AG04450 (cell line): Measurements from ENCODE around the gene UBE2Z. TPM values are rescaled to one million over a fixed set of nuclear protein-coding genes. Genes with fewer than 3 reads are reported as not detected.

Experiments used
- CTCF ChIA-PET: fragments of 300-600, 350-600 bp; formaldehyde crosslinking; extraction: SDS; loops from one replicate; lab custom pipeline; 2022; ENCODE audit warnings: antibody characterized with exemption, inconsistent platforms; lab: Charles Lee
- POLR2A ChIA-PET: fragments of 350-600 bp; formaldehyde crosslinking; extraction: SDS; loops from one replicate; lab custom pipeline; 2021; ENCODE audit warnings: antibody characterized with exemption, inconsistent platforms; lab: Yijun Ruan, JAX
- DNase-seq: peaks from one replicate; pipeline ENCODE4 v3.0.0-alpha.2; 2011; ENCODE audit warnings: low read depth, low spot score
- H3K27ac ChIP-seq: one replicate; pipeline ENCODE4 v1.5.1; 2012; ENCODE audit warnings: low read depth, low read length, control low read depth
- H3K27me3 ChIP-seq: one replicate; pipeline ENCODE4 v1.6.0; 2012; ENCODE audit warnings: low read length; ENCODE audit not compliant: control insufficient read depth, insufficient read depth
- H3K4me3 ChIP-seq: 2 replicates; pipeline ENCODE4 v1.5.1; 2011; ENCODE audit warnings: mild to moderate bottlenecking, low read depth, low read length, control low read depth
- H3K9me3 ChIP-seq: 2 replicates; pipeline ENCODE4 v1.5.1; 2012; ENCODE audit warnings: low read length; ENCODE audit not compliant: control insufficient read depth, insufficient read depth
- polyA plus RNA-seq: library from polyadenylated mRNA; depleted of rRNA; stranded (reverse); fragments of >200 nt; gene quantifications from 2 replicates; pipeline ENCODE4 v1.2.3, GENCODE V29; 2011
- TF ChIP-seq, protein P1 (sequence below): IDR thresholded peaks from 2 replicates; pipeline ENCODE4 v1.5.1; 2011; ENCODE audit warnings: low read depth, low read length, control low read depth, inconsistent platforms

Gene UBE2Z
- polyA plus RNA-seq, 1 experiment = 178 TPM

DNA sequence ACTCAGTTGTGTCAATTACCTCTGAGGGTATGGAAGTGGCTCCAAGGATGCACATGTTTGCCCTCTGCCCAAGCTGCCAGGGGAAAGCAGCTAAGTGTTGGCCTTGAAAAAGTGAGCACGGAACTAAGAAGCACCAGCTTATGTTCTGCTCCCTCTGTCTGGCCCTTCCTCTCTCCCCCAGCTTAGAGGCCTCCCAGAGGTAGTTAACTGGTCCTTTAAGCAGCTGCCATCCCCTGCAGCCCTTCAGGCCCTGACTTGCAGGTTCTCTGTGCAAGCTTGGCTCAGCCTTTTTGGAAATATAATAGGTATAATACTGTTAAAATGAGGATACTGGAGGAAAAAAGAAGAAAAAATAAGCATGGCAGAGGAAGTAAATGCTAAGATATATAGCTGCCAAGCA is 7.0 kb upstream of the UBE2Z start:
- TF ChIP-seq, protein P1, sequence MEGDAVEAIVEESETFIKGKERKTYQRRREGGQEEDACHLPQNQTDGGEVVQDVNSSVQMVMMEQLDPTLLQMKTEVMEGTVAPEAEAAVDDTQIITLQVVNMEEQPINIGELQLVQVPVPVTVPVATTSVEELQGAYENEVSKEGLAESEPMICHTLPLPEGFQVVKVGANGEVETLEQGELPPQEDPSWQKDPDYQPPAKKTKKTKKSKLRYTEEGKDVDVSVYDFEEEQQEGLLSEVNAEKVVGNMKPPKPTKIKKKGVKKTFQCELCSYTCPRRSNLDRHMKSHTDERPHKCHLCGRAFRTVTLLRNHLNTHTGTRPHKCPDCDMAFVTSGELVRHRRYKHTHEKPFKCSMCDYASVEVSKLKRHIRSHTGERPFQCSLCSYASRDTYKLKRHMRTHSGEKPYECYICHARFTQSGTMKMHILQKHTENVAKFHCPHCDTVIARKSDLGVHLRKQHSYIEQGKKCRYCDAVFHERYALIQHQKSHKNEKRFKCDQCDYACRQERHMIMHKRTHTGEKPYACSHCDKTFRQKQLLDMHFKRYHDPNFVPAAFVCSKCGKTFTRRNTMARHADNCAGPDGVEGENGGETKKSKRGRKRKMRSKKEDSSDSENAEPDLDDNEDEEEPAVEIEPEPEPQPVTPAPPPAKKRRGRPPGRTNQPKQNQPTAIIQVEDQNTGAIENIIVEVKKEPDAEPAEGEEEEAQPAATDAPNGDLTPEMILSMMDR = no peak
- Histone ChIP-seq H3K9me3 (no peaks in the 10 kb centered on the region), H3K4me3 (no peak overlapping the region), H3K27ac (no peak overlapping the region), H3K27me3 (no peaks in the 10 kb centered on the region)
- no peak for DNase-seq
- ChIA-PET CTCF (no interaction called here), POLR2A (interaction anchor here (0.6 kb wide), 1 partner anchor 22 kb away, joined by 4 read pairs; no protein-coding TSS in a partner anchor)

DNA sequence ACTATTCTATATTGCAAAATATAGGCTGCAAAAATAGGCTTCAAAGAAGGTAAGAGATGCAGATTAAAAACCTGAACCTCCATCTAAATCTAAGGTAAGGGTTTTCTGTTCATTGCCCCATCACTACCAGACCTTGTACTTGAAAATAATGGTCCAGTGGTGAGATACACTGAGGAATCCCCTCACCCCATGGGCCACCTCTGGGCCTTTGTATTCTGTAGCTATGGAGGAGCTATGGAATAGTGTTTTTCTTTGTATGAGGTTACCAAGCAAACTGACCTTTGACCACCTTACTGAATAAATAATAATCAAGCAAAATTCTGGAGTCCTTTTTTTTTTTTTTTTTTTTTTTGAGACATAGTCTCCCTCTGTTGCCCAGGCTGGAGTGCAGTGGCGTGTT is 4.8 kb upstream of the UBE2Z start:
- CTCF ChIA-PET = interaction anchor here (0.5 to 2.5 kb wide), 4 partner anchors 129 to 267 kb away, joined by 3 to 13 read pairs (median 5); no protein-coding TSS in a partner anchor
- TF ChIP-seq, protein P1 = no peak
- H3K4me3 ChIP-seq = no peak overlapping the region
- POLR2A ChIA-PET = interaction anchor here (1.1 kb wide), 1 partner anchor 11 kb away, joined by 3 read pairs; the partner anchor contains the start of gene ATP5MC1
- no peak for DNase-seq
- H3K9me3 ChIP-seq = no peaks in the 10 kb centered on the region
- H3K27me3 ChIP-seq = no peaks in the 10 kb centered on the region
- no peak overlapping the region for H3K27ac ChIP-seq

DNA sequence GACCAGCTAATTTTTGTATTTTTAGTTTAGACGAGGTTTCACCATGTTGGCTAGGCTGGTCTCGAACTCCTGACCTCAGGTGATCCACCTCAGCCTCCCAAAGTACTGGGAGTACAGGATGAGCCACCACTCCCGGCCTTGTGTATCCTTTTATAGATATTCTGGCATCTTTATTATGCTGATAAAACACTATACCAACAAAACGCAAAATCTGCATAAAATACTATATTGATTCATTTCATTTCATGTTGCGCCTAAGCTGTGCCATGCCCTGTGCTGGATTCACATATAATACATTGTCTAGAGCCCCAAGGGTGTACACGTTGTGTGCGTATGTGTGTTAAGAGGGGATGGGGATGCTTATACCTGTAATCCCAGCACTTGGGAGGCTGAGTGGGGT is 3.8 kb upstream of the UBE2Z start:
- CTCF ChIA-PET = interaction anchor here (1.2 to 2.5 kb wide), 2 partner anchors 26 to 128 kb away, joined by 3 to 13 read pairs; no protein-coding TSS in a partner anchor
- Histone ChIP-seq H3K9me3 (no peaks in the 10 kb centered on the region), H3K27me3 (no peaks in the 10 kb centered on the region)

DNA sequence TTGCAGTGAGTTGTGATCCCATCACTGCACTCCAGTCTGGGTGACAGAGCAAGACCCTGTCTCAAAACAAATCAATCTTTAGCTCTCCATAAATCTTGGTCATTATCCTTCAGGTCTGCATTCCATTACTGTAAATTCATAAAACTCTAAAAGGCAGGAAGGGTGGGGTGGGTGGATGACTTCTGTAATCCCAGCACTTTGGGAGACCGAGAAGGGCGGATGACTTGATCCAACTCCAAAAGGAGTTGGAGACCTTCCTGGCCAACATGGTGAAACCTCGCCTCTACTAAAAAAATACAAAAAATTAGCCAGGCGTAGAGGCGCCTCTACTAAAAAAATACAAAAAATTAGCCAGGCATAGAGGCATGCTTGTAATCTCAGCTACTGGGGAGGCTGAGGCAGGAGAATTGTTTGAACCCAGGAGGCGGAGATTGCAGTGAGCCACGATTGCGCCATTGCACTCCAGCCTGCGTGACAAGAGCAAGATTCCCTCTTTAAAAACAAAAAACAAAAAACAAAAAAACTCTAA is 2.2 kb upstream of the UBE2Z start:
- no peak overlapping the region for H3K27ac ChIP-seq
- CTCF ChIA-PET = interaction anchor here (1.9 kb wide), 1 partner anchor 22 kb away, joined by 7 read pairs; no protein-coding TSS in a partner anchor
- no peaks in the 10 kb centered on the region for H3K27me3 ChIP-seq
- DNase-seq = no peak
- POLR2A ChIA-PET = interaction anchor here (0.6 kb wide), 1 partner anchor 13 kb away, joined by 4 read pairs; the partner anchor contains the start of gene ATP5MC1
- TF ChIP-seq, protein P1 = no peak
- H3K4me3 ChIP-seq = no peak overlapping the region
- no peaks in the 10 kb centered on the region for H3K9me3 ChIP-seq

More for the DNA sequence above, 3.8 kb upstream of the UBE2Z start:
- TF ChIP-seq, protein P1 = no peak
- H3K4me3 ChIP-seq = no peak overlapping the region
- POLR2A ChIA-PET = no interaction called here
- H3K27ac ChIP-seq = no peak overlapping the region
- DNase-seq = no peak

DNA sequence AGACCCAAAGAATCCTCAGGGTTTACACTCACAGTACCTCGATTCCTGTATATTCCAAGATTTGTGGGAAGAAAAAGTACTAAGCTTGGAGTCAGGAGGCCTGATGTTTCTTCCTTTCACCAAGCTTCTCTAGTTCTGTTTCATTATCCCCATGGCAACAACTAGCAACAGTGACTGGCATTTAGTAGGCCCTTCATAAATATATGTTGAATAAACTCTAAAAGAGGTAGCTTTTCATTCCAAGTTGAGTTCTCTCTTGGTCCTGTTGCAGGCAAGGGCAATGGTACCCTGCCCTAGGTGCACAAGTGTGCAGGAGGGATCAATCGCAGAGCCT is 527 bp upstream of the UBE2Z start:
- ChIA-PET POLR2A (interaction anchor here (0.6 to 1.9 kb wide), 3 partner anchors 9 to 15 kb away, joined by 3 to 9 read pairs (median 6); partner anchors contain the start of gene ATP5MC1), CTCF (interaction anchor here (0.6 to 2.8 kb wide), 6 partner anchors 23 to 271 kb away, joined by 3 to 21 read pairs (median 5); no protein-coding TSS in a partner anchor)
- no peak for DNase-seq
- TF ChIP-seq, protein P1 = no peak
- H3K4me3 ChIP-seq = peak overlapping the region; percentile 84
- no peaks in the 10 kb centered on the region for H3K27me3 ChIP-seq
- peak overlapping the region; percentile 89 for H3K27ac ChIP-seq
- no peaks in the 10 kb centered on the region for H3K9me3 ChIP-seq
